Right lobe of liver (tissue), 4 donors: ENCODE results near the gene TICAM2.

ENCODE experiments used
- POLR2A ChIP-seq: fragments of 450-650 bp; IDR thresholded peaks from one replicate; pipeline ENCODE4 v1.6.1; 2017; ENCODE audit warnings: antibody characterized with exemption, mild to moderate bottlenecking
- TF ChIP-seq, protein P1 (sequence below), 4 donors: fragments of 200-600 bp in 3 of 4; fragments of 450-650 bp in 1 of 4; IDR thresholded peaks; one replicate each; pipeline versions ENCODE4 v1.5.1 to v1.8.0; 2016 to 2022; ENCODE audit warnings: antibody characterized with exemption in 4 of 4, mild to moderate bottlenecking in 2 of 4
- donor health status: DM: no; HTN: no; CAD: no.
- donor health status: DM: no; HTN: no; CAD: no.
- donor health status: DM: no; HTN: yes; CAD: no.

DNA sequence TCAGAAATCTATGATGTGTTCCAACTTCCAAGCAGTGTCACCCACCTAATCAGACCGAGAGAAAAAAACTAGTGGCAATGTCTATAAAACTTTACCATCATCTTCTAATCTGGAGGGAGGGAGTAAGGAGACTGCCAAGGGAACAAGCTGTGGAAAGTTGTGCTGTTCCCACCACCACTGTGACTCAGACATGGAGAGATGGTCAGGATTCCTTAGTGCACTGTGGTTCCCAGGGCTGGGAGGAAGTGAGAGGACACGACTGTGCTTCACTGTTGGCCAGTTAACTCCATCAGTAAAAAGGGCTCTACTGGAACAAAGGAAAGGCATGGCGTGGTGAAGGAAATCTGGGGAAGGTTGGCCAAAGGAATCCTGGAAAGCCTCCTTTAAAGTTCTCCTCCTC, 18.8 kb downstream of the TICAM2 start:
- TF ChIP-seq, protein P1, sequence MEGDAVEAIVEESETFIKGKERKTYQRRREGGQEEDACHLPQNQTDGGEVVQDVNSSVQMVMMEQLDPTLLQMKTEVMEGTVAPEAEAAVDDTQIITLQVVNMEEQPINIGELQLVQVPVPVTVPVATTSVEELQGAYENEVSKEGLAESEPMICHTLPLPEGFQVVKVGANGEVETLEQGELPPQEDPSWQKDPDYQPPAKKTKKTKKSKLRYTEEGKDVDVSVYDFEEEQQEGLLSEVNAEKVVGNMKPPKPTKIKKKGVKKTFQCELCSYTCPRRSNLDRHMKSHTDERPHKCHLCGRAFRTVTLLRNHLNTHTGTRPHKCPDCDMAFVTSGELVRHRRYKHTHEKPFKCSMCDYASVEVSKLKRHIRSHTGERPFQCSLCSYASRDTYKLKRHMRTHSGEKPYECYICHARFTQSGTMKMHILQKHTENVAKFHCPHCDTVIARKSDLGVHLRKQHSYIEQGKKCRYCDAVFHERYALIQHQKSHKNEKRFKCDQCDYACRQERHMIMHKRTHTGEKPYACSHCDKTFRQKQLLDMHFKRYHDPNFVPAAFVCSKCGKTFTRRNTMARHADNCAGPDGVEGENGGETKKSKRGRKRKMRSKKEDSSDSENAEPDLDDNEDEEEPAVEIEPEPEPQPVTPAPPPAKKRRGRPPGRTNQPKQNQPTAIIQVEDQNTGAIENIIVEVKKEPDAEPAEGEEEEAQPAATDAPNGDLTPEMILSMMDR (IDR thresholded peaks at IDR 0.05): no peak
- no peak for TF ChIP-seq POLR2A
